ENCODE measurements around the gene COPG1. TPM values are rescaled to one million over a fixed set of nuclear protein-coding genes. Genes with fewer than 3 reads are reported as not detected.

Gene COPG1
- total RNA-seq, 3 donors from 2014 or later: 157 to 274 (median 228) TPM

DNA sequence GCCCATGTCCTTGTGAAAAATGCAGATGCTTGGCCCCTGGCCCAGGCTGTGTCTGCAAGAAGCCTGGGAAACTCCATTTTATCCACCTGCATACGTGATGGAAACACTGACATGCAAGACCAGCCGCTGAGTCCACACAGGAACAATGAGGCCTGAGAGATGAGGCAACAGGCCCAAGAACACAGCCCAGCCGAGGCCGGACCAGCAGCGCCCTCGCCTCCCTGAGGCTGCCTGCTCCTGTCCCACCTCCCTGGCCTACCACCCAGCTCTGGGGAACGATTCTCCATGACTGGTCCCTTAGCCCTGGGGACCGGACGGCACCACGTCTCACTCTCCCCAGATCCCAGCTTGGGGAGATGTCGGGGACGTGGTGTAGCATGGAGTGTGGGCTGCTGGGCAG, 76.7 kb downstream of the COPG1 start:
- intact Hi-C loops (cut with DNase I, micrococcal nuclease): no loop called here
- Histone ChIP-seq H3K9me3 (no peaks in the 10 kb centered on the region), H3K36me3 (ENCODE audit: low read depth) (no peaks in the 10 kb centered on the region), H3K4me3 (no peak overlapping the region), H3K4me1 (ENCODE audit: low read depth) (no peaks in the 10 kb centered on the region)
- no peak for ATAC-seq
- DNase-seq: no peak
- TF ChIP-seq CTCF (IDR thresholded peaks at IDR 0.05): no peak

DNA sequence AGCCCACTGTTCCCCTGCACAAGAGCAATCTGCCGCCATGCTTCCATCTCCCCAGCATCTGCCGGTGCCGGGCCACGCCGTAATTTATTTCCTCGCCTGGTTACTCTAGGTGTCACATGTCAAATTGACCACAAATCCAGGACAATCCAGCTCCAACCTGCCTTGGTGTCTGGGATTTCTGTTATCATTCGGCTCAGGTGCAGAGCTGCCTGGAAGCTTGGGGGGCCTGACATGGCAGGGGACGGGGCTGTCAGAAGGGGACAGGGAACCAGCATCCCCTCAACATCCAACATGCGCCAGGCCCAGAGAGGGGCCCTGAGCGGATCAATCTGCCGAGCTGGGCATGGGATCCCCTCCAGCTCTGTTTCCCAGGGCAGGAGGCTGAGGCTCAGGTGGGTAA, 77.2 kb downstream of the COPG1 start:
- DNase-seq: no peak
- Histone ChIP-seq H3K36me3 (ENCODE audit: low read depth) (no peaks in the 10 kb centered on the region), H3K4me1 (ENCODE audit: low read depth) (no peaks in the 10 kb centered on the region), H3K4me3 (no peak overlapping the region), H3K9me3 (no peaks in the 10 kb centered on the region)
- no peak for TF ChIP-seq CTCF (IDR thresholded peaks at IDR 0.05)
- no peak for ATAC-seq
- intact Hi-C loops (cut with DNase I, micrococcal nuclease): no loop called here

Small RNA genes within 50 kb of the gene (microRNA-seq; reads per million reads assigned to microRNA genes)
- 0.93 reads per million for gene MIR6826

Other genes starting within 250 kb of the COPG1 start
- gene EFCC1, start 248.3 kb upstream of the COPG1 start, total RNA-seq: 10 to 100 TPM in 1 of 3 donors, 1 to 10 TPM in 2; 1.8 to 12.0 (median 3.6) TPM
- gene GP9, start 188.8 kb upstream of the COPG1 start, total RNA-seq: under 1 TPM in 1 of 3 donors, not detected in 2; 0.90 TPM
- 10 to 100 TPM; 17.4 to 32.0 (median 30.5) TPM for gene RAB43, start 127.8 kb upstream of the COPG1 start, total RNA-seq
- 10 to 100 TPM; 24.2 to 37.5 (median 28.9) TPM for gene ISY1, start 88.5 kb upstream of the COPG1 start, total RNA-seq
- gene CNBP, start 65.7 kb upstream of the COPG1 start, total RNA-seq: 100 to 1,000 TPM; 223 to 353 (median 234) TPM
- 10 to 100 TPM; 37.0 to 44.1 (median 41.4) TPM for gene HMCES, start 29.3 kb downstream of the COPG1 start, total RNA-seq
- under 1 TPM; 0.38 to 0.69 (median 0.58) TPM for gene EFCAB12, start 179.0 kb downstream of the COPG1 start, total RNA-seq
- gene MBD4, start 190.3 kb downstream of the COPG1 start, total RNA-seq: 10 to 100 TPM; 26.6 to 30.6 (median 27.2) TPM
- gene IFT122, start 190.6 kb downstream of the COPG1 start, total RNA-seq: 10 to 100 TPM; 24.6 to 35.0 (median 29.6) TPM

Measured in mucosa of descending colon (tissue), 3 donors.